Naive thymus-derived CD8-positive, alpha-beta T cell (primary cell): Measurements from ENCODE around the gene PCDHA11. TPM values are rescaled to one million over a fixed set of nuclear protein-coding genes. Genes with fewer than 3 reads are reported as not detected.
"Not testable (repeated sequence)": the region's sequence is repeated elsewhere in the genome, so short reads cannot be mapped to it uniquely, and the experiment has no call there.

ENCODE experiments used
- ATAC-seq, 2 donors: fragments of 150-1000 bp; cut with Tn5 transposase in 1 of 2; sonication (Bioruptor Pico), chemical (Tn5 transposase) in 1 of 2; 1 replicate in 1 of 2; 2 replicates in 1 of 2; pipeline ENCODE4 v1.10.0; 2021; ENCODE audit warnings: mild to moderate bottlenecking in 2 of 2, moderate library complexity in 2 of 2
- POLR2A ChIA-PET: fragments of 350-600 bp; sonication (Branson Sonifier 250); formaldehyde crosslinking; loops from one replicate; lab custom pipeline; 2021; ENCODE audit warnings: antibody characterized with exemption; lab: Charles Lee
- DNase-seq, 10 donors: peaks; one replicate each; pipeline versions ENCODE4 v3.0.0 to v3.0.0-alpha.2; 2020 to 2022
- H3K27ac Mint-ChIP-seq, 10 donors: one replicate each; pipeline ENCODE4 v1.8.0; 2020 to 2022; ENCODE audit warnings: mild to moderate bottlenecking in 10 of 10, mixed read lengths in 10 of 10, moderate library complexity in 4 of 10, inconsistent platforms in 1 of 10
- H3K27me3 Mint-ChIP-seq, 5 donors: one replicate each; pipeline ENCODE4 v1.8.0; 2021 to 2022; ENCODE audit warnings: mixed read lengths in 5 of 5
- H3K36me3 Mint-ChIP-seq, 3 donors: one replicate each; pipeline ENCODE4 v1.8.0; 2020 to 2022; ENCODE audit warnings: mixed read lengths in 3 of 3, mild to moderate bottlenecking in 2 of 3, inconsistent platforms in 1 of 3
- H3K4me1 Mint-ChIP-seq, 4 donors: one replicate each; pipeline ENCODE4 v1.8.0; 2021 to 2022; ENCODE audit warnings: mixed read lengths in 4 of 4
- H3K4me3 Mint-ChIP-seq, 10 donors: one replicate each; pipeline ENCODE4 v1.8.0; 2020 to 2022; ENCODE audit warnings: mild to moderate bottlenecking in 10 of 10, mixed read lengths in 10 of 10, moderate library complexity in 6 of 10, inconsistent platforms in 1 of 10
- H3K9me3 Mint-ChIP-seq, 9 donors: one replicate each; pipeline ENCODE4 v1.8.0; 2020 to 2022; ENCODE audit warnings: mixed read lengths in 9 of 9, mild to moderate bottlenecking in 3 of 9, inconsistent platforms in 1 of 9, moderate library complexity in 1 of 9
- polyA plus RNA-seq, 3 donors: library from polyadenylated mRNA; unstranded; fragments of 300-500 nt; fragmentation: Illumina TruSeq; gene quantifications; one replicate each; pipeline ENCODE4 v1.2.3, GENCODE V29; 2021
- total RNA-seq, 8 experiments: library from RNA in 2 of 8; stranded (reverse) in 2 of 8; gene quantifications; one replicate each; pipeline ENCODE4 v1.2.3 and lab custom pipeline; 2021 to 2026

Gene PCDHA11, protein sequence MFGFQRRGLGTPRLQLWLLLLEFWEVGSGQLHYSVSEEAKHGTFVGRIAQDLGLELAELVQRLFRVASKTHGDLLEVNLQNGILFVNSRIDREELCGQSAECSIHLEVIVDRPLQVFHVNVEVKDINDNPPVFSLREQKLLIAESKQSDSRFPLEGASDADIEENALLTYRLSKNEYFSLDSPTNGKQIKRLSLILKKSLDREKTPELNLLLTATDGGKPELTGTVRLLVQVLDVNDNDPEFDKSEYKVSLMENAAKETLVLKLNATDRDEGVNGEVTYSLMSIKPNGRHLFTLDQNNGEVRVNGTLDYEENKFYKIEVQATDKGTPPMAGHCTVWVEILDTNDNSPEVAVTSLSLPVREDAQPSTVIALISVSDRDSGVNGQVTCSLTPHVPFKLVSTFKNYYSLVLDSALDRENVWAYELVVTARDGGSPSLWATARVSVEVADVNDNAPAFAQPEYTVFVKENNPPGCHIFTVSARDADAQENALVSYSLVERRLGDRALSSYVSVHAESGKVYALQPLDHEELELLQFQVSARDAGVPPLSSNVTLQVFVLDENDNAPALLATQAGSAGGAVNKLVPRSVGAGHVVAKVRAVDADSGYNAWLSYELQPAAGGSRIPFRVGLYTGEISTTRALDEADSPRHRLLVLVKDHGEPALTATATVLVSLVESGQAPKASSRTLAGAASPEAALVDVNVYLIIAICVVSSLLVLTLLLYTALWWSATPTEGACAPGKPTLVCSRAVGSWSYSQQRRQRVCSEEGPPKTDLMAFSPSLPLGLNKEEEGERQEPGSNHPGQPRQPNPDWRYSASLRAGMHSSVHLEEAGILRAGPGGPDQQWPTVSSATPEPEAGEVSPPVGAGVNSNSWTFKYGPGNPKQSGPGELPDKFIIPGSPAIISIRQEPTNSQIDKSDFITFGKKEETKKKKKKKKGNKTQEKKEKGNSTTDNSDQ
- total RNA-seq (not detected), polyA plus RNA-seq (not detected), total RNA-seq (lab: John Stamatoyannopoulos, UW) (0 reads per million in 6 experiments)

GRCh38 chr5:140868721-140869554 lies at the start of gene PCDHA11:
PCDHA11 (plus strand) TSS chr5:140868957; CDS start chr5:140869104, 147 bp downstream.
- ATAC-seq (no peak), DNase-seq (no peak)
- Mint-ChIP-seq H3K9me3 (peaks cover 0 to 52% (median 20%) of the 10 kb centered on the region in 9 donors), H3K27ac (no peak within 1 kb of the TSS), H3K4me3 (no peak within 1 kb of the TSS), H3K4me1 (peaks cover 0 to 1% (median 0%) of the 10 kb centered on the region in 4 donors), H3K36me3 (peaks cover 8 to 12% (median 12%) of the 10 kb centered on the region in 3 donors), H3K27me3 (peaks cover 11 to 50% (median 23%) of the 10 kb centered on the region in 5 donors)
- POLR2A ChIA-PET = no interaction called here

GRCh38 chr5:140821375-140822280 lies 47.1 kb upstream of the PCDHA11 start, which contains the start of gene PCDHA5:
PCDHA5 (plus strand) TSS chr5:140821613.
- POLR2A ChIA-PET = no interaction called here
- no peak within 1 kb of the TSS for H3K4me3 Mint-ChIP-seq

GRCh38 chr5:140822281-140822629 lies 46.5 kb upstream of the PCDHA11 start:
- ATAC-seq (no peak), DNase-seq (no peak)
- peaks cover 13 to 55% (median 24%) of the 10 kb centered on the region in 9 donors for H3K9me3 Mint-ChIP-seq
- H3K4me1 Mint-ChIP-seq = no peaks in the 10 kb centered on the region
- peaks cover 19 to 24% (median 20%) of the 10 kb centered on the region in 5 donors for H3K27me3 Mint-ChIP-seq
- peaks cover 3 to 37% (median 6%) of the 10 kb centered on the region in 3 donors for H3K36me3 Mint-ChIP-seq
- H3K27ac Mint-ChIP-seq = no peak overlapping the region
- POLR2A ChIA-PET = no interaction called here
- no peak overlapping the region for H3K4me3 Mint-ChIP-seq

More at GRCh38 chr5:140821375-140822280, 47.1 kb upstream of the PCDHA11 start, which contains the start of gene PCDHA5:
- H3K36me3 Mint-ChIP-seq = peaks cover 0 to 33% (median 6%) of the 10 kb centered on the region in 3 donors
- ATAC-seq (no peak), DNase-seq (no peak)
- H3K27ac Mint-ChIP-seq = no peak within 1 kb of the TSS
- peaks cover 8 to 52% (median 20%) of the 10 kb centered on the region in 9 donors for H3K9me3 Mint-ChIP-seq
- peaks cover 12 to 18% (median 15%) of the 10 kb centered on the region in 5 donors for H3K27me3 Mint-ChIP-seq
- H3K4me1 Mint-ChIP-seq = no peaks in the 10 kb centered on the region

- ATAC-seq, DNase-seq, H3K27ac Mint-ChIP-seq, H3K4me1 Mint-ChIP-seq, H3K4me3 Mint-ChIP-seq, POLR2A ChIA-PET: not testable (repeated sequence)
- Mint-ChIP-seq H3K27me3 (peaks cover 18 to 29% (median 26%) of the 10 kb centered on the region in 5 donors), H3K36me3 (peaks cover 7 to 40% (median 13%) of the 10 kb centered on the region in 3 donors), H3K9me3 (peaks cover 16 to 55% (median 24%) of the 10 kb centered on the region in 9 donors)
Measured at GRCh38 chr5:140822969-140823368, 45.8 kb upstream of the PCDHA11 start.

DNA sequence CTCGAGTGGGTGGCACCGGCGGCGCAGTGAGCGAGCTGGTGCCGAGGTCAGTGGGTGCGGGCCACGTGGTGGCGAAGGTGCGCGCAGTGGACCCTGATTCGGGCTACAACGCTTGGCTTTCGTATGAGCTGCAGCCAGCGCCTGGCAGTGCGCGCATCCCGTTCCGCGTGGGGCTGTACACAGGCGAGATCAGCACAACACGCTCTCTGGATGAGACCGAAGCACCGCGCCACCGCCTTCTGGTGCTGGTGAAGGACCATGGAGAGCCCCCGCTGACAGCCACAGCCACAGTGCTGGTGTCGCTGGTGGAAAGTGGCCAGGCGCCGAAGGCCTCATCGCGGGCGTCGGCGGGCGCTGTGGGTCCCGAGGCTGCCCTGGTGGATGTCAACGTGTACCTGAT lies 45.3 kb upstream of the PCDHA11 start:
- no peak for DNase-seq
- no peak for ATAC-seq
- no peak overlapping the region for H3K27ac Mint-ChIP-seq
- peaks cover 18 to 31% (median 29%) of the 10 kb centered on the region in 5 donors for H3K27me3 Mint-ChIP-seq
- no peak overlapping the region for H3K4me3 Mint-ChIP-seq
- no peaks in the 10 kb centered on the region for H3K4me1 Mint-ChIP-seq
- peaks cover 7 to 39% (median 15%) of the 10 kb centered on the region in 3 donors for H3K36me3 Mint-ChIP-seq
- peaks cover 16 to 55% (median 25%) of the 10 kb centered on the region in 9 donors for H3K9me3 Mint-ChIP-seq
- POLR2A ChIA-PET = no interaction called here

DNA sequence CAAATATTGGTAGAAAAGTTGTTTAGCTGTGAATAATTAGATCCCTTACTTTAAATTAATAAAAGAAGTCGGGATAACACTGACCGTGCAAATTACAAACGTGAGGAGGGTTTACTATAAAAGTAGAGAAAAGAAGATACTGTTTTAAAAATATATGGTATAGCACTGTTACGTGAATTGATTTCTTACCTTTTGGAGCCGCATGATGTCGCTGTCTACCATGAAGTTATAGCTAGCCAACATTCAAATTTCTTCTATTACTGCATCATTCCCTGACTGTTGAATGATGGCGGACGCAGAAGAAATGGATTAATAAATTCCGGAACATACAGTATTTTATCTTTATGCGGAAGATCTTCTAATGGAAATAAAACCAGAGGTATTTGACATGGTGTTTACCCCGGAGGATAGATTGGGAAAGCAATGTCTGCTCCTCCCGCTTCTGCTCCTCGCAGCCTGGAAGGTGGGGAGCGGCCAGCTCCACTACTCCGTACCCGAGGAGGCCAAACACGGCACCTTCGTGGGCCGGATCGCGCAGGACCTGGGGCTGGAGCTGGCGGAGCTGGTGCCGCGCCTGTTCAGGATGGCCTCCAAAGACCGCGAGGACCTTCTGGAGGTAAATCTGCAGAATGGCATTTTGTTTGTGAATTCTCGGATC lies 40.9 kb upstream of the PCDHA11 start, which contains the start of gene PCDHA6:
TSS of gene PCDHA6 (plus strand) at position 257 of the 658 bp plus-strand sequence. CDS start at position 389, 132 bp downstream.
- no peak for ATAC-seq
- H3K4me3 Mint-ChIP-seq = no peak within 1 kb of the TSS
- H3K36me3 Mint-ChIP-seq = peaks cover 15 to 48% (median 18%) of the 10 kb centered on the region in 3 donors
- no peaks in the 10 kb centered on the region for H3K4me1 Mint-ChIP-seq
- H3K27me3 Mint-ChIP-seq = peaks cover 28 to 53% (median 42%) of the 10 kb centered on the region in 5 donors
- peaks cover 13 to 69% (median 26%) of the 10 kb centered on the region in 9 donors for H3K9me3 Mint-ChIP-seq
- POLR2A ChIA-PET = no interaction called here
- DNase-seq = no peak
- no peak within 1 kb of the TSS for H3K27ac Mint-ChIP-seq

- peaks cover 32 to 58% (median 46%) of the 10 kb centered on the region in 5 donors for H3K27me3 Mint-ChIP-seq
- no peak for ATAC-seq
- peaks cover 17 to 51% (median 21%) of the 10 kb centered on the region in 3 donors for H3K36me3 Mint-ChIP-seq
- H3K9me3 Mint-ChIP-seq = peaks cover 13 to 72% (median 30%) of the 10 kb centered on the region in 9 donors
- POLR2A ChIA-PET = no interaction called here
- H3K4me1 Mint-ChIP-seq = no peaks in the 10 kb centered on the region
- no peak for DNase-seq
- H3K27ac Mint-ChIP-seq = no peak overlapping the region
- H3K4me3 Mint-ChIP-seq = no peak overlapping the region
Measured at GRCh38 chr5:140828362-140828737, 40.4 kb upstream of the PCDHA11 start.

- H3K9me3 Mint-ChIP-seq = peaks cover 16 to 78% (median 35%) of the 10 kb centered on the region in 9 donors
- H3K36me3 Mint-ChIP-seq = peaks cover 21 to 60% (median 28%) of the 10 kb centered on the region in 3 donors
- H3K27me3 Mint-ChIP-seq = peaks cover 38 to 70% (median 51%) of the 10 kb centered on the region in 5 donors
- ATAC-seq, POLR2A ChIA-PET, H3K4me3 Mint-ChIP-seq, H3K27ac Mint-ChIP-seq, H3K4me1 Mint-ChIP-seq, DNase-seq: not testable (repeated sequence)
Measured at GRCh38 chr5:140829511-140830501, 39.0 kb upstream of the PCDHA11 start.

DNA sequence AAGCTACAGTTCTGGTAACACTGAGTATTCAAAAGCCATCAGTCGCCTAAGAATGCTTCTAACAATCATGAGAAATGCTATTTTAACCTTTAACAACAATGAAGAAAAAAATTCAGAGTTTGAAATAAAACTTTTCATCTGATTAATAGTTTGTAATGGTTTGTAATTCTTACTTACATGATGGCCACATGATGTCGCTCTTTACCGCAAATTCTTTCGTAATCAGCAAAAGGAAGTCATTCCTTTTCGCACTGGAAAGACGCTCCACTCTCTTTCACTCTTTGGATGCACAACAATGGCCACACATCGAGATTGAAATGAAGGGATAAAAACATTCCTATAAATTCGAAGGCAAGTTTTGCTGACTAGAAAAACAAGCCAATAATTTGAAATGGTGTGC lies 34.8 kb upstream of the PCDHA11 start, which contains the start of gene PCDHA7:
TSS of gene PCDHA7 (plus strand) at position 277 of the 400 bp plus-strand sequence. CDS start at position 392, 115 bp downstream.
- Mint-ChIP-seq H3K9me3 (peaks cover 0 to 59% (median 25%) of the 10 kb centered on the region in 9 donors), H3K4me1 (no peaks in the 10 kb centered on the region), H3K36me3 (peaks cover 16 to 27% (median 17%) of the 10 kb centered on the region in 3 donors), H3K27me3 (peaks cover 23 to 61% (median 35%) of the 10 kb centered on the region in 5 donors), H3K27ac (no peak within 1 kb of the TSS), H3K4me3 (no peak within 1 kb of the TSS)
- DNase-seq (no peak), ATAC-seq (no peak)
- POLR2A ChIA-PET = no interaction called here
